Measurements from ENCODE around the gene YY1. TPM values are rescaled to one million over a fixed set of nuclear protein-coding genes. Genes with fewer than 3 reads are reported as not detected.

Gene YY1
- total and polyA plus RNA-seq, 2 of the 4 experiments (the other 2 are of a cell fraction) = 21.7 to 29.9 TPM

- in situ Hi-C loops (cut with MboI; ENCODE audit: low sequenced_read_pairs) (no loop called here), dilution Hi-C loops (cut with HindIII; ENCODE audit: low sequenced_read_pairs, unreplicated experiment) (no loop called here), intact Hi-C loops (cut with micrococcal nuclease) (no loop called here)
- no peak overlapping the region for H2AFZ ChIP-seq (replicated peaks; ENCODE audit: low read length, poor library complexity)
- H3K9me3 ChIP-seq (ENCODE audit: control insufficient read depth, insufficient read depth, low read length) = no peaks in the 10 kb centered on the region
- no peak overlapping the region for H4K5ac ChIP-seq (ENCODE audit: low read depth, low read length)
- no peak overlapping the region for H3K4me3 ChIP-seq (ENCODE audit: insufficient read depth, low read depth, low read length)
- peaks cover 26% of the 10 kb centered on the region for H3K9me1 ChIP-seq (ENCODE audit: insufficient read depth, low read length)
- no peak overlapping the region for H3K18ac ChIP-seq (ENCODE audit: low read depth, low read length)
- DNase-seq (peak; percentile 47), ATAC-seq (ENCODE audit: low read depth) (peak; percentile 79)
- H3K27ac ChIP-seq (ENCODE audit: insufficient read depth, low read length) = no peak overlapping the region
- no peak overlapping the region for H3K9ac ChIP-seq (ENCODE audit: low read depth, low read length)
- H2BK5ac ChIP-seq (ENCODE audit: low read depth, low read length, poor library complexity, severe bottlenecking) = no peak overlapping the region
- no peak overlapping the region for H2BK20ac ChIP-seq (ENCODE audit: low read depth, low read length)
- peaks cover 97% of the 10 kb centered on the region for H4K20me1 ChIP-seq (ENCODE audit: insufficient read depth, low read length)
- TF ChIP-seq ELK1 (IDR thresholded peaks at IDR 0.05; ENCODE audit: borderline replicate concordance, low read depth, low read length) (no peak), RAD21 (IDR thresholded peaks at IDR 0.05; ENCODE audit: low read length) (peak; percentile 48), CTCF (conservative IDR thresholded peaks at IDR 0.05; ENCODE audit: low read depth, low read length) (peak; percentile 63)
- POLR2A ChIA-PET (ENCODE audit: unreplicated experiment) = no interaction called here
- no peak overlapping the region for H4K8ac ChIP-seq (ENCODE audit: low read depth in 2 of 2, low read length in 2 of 2)
- H4K91ac ChIP-seq (ENCODE audit: insufficient read depth, low read depth, low read length) = no peak overlapping the region
- no peak overlapping the region for H2BK15ac ChIP-seq (ENCODE audit: low read depth, low read length)
- CTCF ChIA-PET = interaction anchor here (0.9 to 1.3 kb wide), 3 partner anchors 11 to 23 kb away, joined by 4 to 10 read pairs (median 4); no protein-coding TSS in a partner anchor
- peaks cover 13% of the 10 kb centered on the region for H3K4me1 ChIP-seq (ENCODE audit: control insufficient read depth, insufficient read depth, low read length)
- no TSS peak for BruUV-seq (replicated peaks)
- H3K23ac ChIP-seq (ENCODE audit: low read depth, low read length) = no peak overlapping the region
- H3K79me1 ChIP-seq (ENCODE audit: low read depth in 1 of 2, low read length in 2 of 2) = peaks cover 6 to 47% of the 10 kb centered on the region in 2 experiments; a peak in 3 of 4 replicates
- no peak overlapping the region for H2BK120ac ChIP-seq (ENCODE audit: low read depth, low read length)
- no peak overlapping the region for H2AK9ac ChIP-seq (replicated peaks; ENCODE audit: low read depth, low read length, poor library complexity)
- no peak overlapping the region for H3K4me2 ChIP-seq (ENCODE audit: low read depth, low read length)
- H3K56ac ChIP-seq (ENCODE audit: extremely low read depth, insufficient read depth, low read length) = no peak overlapping the region
- H3K14ac ChIP-seq (replicated peaks; ENCODE audit: low read depth, low read length) = no peak overlapping the region
- H3K27me3 ChIP-seq (ENCODE audit: control insufficient read depth, insufficient read depth, low read length) = no peaks in the 10 kb centered on the region
- peaks cover 2% of the 10 kb centered on the region for H3K36me3 ChIP-seq (ENCODE audit: control insufficient read depth, insufficient read depth, low read length)
- no peak overlapping the region for H3K4ac ChIP-seq (ENCODE audit: low read depth, low read length)
- WGBS, 2 experiments (ENCODE audit: extremely low coverage in 2 of 2, insufficient read length in 1 of 2) = no CpG with 5 or more reads among the region's 3 CpGs
- H2AK5ac ChIP-seq (ENCODE audit: low read depth, low read length) = no peak overlapping the region
Measured at GRCh38 chr14:100246809-100247428, 8.0 kb downstream of the YY1 start.
